ENCODE measurements around the gene WDFY3. TPM values are rescaled to one million over a fixed set of nuclear protein-coding genes. Genes with fewer than 3 reads are reported as not detected.

WDFY3 gene
- total and polyA plus RNA-seq, 2 of the 4 experiments (the other 2 are of a cell fraction): 12.5 to 58.1 TPM

GRCh38 chr4:84895283-84895682 lies 71.2 kb downstream of the WDFY3 start:
- H4K5ac ChIP-seq (ENCODE audit: low read depth, low read length): no peak overlapping the region
- intact Hi-C loops (cut with micrococcal nuclease): no loop called here
- H3K4me3 ChIP-seq (ENCODE audit: insufficient read depth, low read depth, low read length): no peak overlapping the region
- no peak overlapping the region for H2BK20ac ChIP-seq (ENCODE audit: low read depth, low read length)
- H3K4ac ChIP-seq (ENCODE audit: low read depth, low read length): no peak overlapping the region
- DNase-seq (no peak), ATAC-seq (ENCODE audit: low read depth) (no peak)
- no peak overlapping the region for H4K91ac ChIP-seq (ENCODE audit: insufficient read depth, low read depth, low read length)
- no peak overlapping the region for H2AK5ac ChIP-seq (ENCODE audit: low read depth, low read length)
- ChIA-PET POLR2A (ENCODE audit: unreplicated experiment) (no interaction called here), CTCF (no interaction called here)
- no peak overlapping the region; the same call in 1 of the 2 replicates for H3K23ac ChIP-seq (ENCODE audit: low read depth, low read length)
- H3K4me2 ChIP-seq (ENCODE audit: low read depth, low read length): no peak overlapping the region
- no peak overlapping the region for H2AK9ac ChIP-seq (replicated peaks; ENCODE audit: low read depth, low read length, poor library complexity)
- in situ Hi-C loops (cut with MboI; ENCODE audit: low sequenced_read_pairs): no loop called here
- TF ChIP-seq RFX5 (IDR thresholded peaks at IDR 0.05; ENCODE audit: low read depth, low read length) (no peak), USF2 (IDR thresholded peaks at IDR 0.05; ENCODE audit: low read depth, low read length) (no peak), FOS (IDR thresholded peaks at IDR 0.05; ENCODE audit: low read depth, low read length) (no peak), SMC3 (IDR thresholded peaks at IDR 0.05; ENCODE audit: low read depth, low read length) (no peak), CEBPB (IDR thresholded peaks at IDR 0.05; ENCODE audit: low read depth, low read length) (no peak)
- no peak overlapping the region for H2AFZ ChIP-seq (replicated peaks; ENCODE audit: low read length, poor library complexity)
- H3K18ac ChIP-seq (ENCODE audit: low read depth, low read length): no peak overlapping the region
- H3K4me1 ChIP-seq (ENCODE audit: control insufficient read depth, insufficient read depth, low read length): peaks cover 2% of the 10 kb centered on the region; the same call in 1 of the 2 replicates
- dilution Hi-C loops (cut with HindIII; ENCODE audit: low sequenced_read_pairs, unreplicated experiment): no loop called here
- no peak overlapping the region for H3K56ac ChIP-seq (ENCODE audit: extremely low read depth, insufficient read depth, low read length)
- BruUV-seq (replicated peaks): no TSS peak
- WGBS, 2 experiments (ENCODE audit: extremely low coverage in 2 of 2, insufficient read length in 1 of 2): no CpG with 5 or more reads among the region's 1 CpG
- H3K9ac ChIP-seq (ENCODE audit: low read depth, low read length): no peak overlapping the region
- H2BK15ac ChIP-seq (ENCODE audit: low read depth, low read length): no peak overlapping the region
- no peak overlapping the region for H2BK120ac ChIP-seq (ENCODE audit: low read depth, low read length)
- no peak overlapping the region for H2BK5ac ChIP-seq (ENCODE audit: low read depth, low read length, poor library complexity, severe bottlenecking)
- H3K27ac ChIP-seq (ENCODE audit: insufficient read depth, low read length): no peak overlapping the region
- no peaks in the 10 kb centered on the region for H3K9me3 ChIP-seq (ENCODE audit: control insufficient read depth, insufficient read depth, low read length)
- H4K8ac ChIP-seq (ENCODE audit: low read depth in 2 of 2, low read length in 2 of 2): no peak overlapping the region
- no peaks in the 10 kb centered on the region for H4K20me1 ChIP-seq (ENCODE audit: insufficient read depth, low read length)
- H3K14ac ChIP-seq (replicated peaks; ENCODE audit: low read depth, low read length): no peak overlapping the region
- H3K36me3 ChIP-seq (ENCODE audit: control insufficient read depth, insufficient read depth, low read length): no peaks in the 10 kb centered on the region; the same call in 1 of the 2 replicates
- peaks cover 27 to 33% of the 10 kb centered on the region in 2 experiments for H3K79me1 ChIP-seq (ENCODE audit: low read depth in 1 of 2, low read length in 2 of 2)
- H3K27me3 ChIP-seq (ENCODE audit: control insufficient read depth, insufficient read depth, low read length): no peaks in the 10 kb centered on the region
- peaks cover 3% of the 10 kb centered on the region for H3K9me1 ChIP-seq (ENCODE audit: insufficient read depth, low read length)
